H9 (cell line): ENCODE measurements around the gene PPAN. TPM values are rescaled to one million over a fixed set of nuclear protein-coding genes. Genes with fewer than 3 reads are reported as not detected.

Source experiments
- DNase-seq: peaks from one replicate; pipeline ENCODE4 v3.0.0-alpha.2; 2017
- H2AFZ ChIP-seq: one replicate; pipeline ENCODE4 v1.6.1; 2013; ENCODE audit warnings: mild to moderate bottlenecking, low read length, control low read depth, moderate library complexity
- H2AK5ac ChIP-seq: 2 replicates; pipeline ENCODE4 v1.6.1; 2013; ENCODE audit warnings: low read length, control low read depth, mixed read lengths; ENCODE audit not compliant: insufficient read length
- H2BK120ac ChIP-seq: one replicate; pipeline ENCODE4 v1.6.1; 2013; ENCODE audit warnings: low read depth, mild to moderate bottlenecking, low read length, control low read depth, inconsistent platforms; ENCODE audit not compliant: poor library complexity, severe bottlenecking
- H2BK12ac ChIP-seq: 2 replicates; pipeline ENCODE4 v1.6.1; 2013; ENCODE audit warnings: low read length, control low read depth, mixed read lengths, low read depth; ENCODE audit not compliant: insufficient read length
- H2BK15ac ChIP-seq: 2 replicates; pipeline ENCODE4 v1.6.1; 2013; ENCODE audit warnings: low read depth, low read length, control low read depth
- H2BK20ac ChIP-seq: one replicate; pipeline ENCODE4 v1.6.1; 2013; ENCODE audit warnings: low read depth, mild to moderate bottlenecking, low read length, control low read depth, inconsistent platforms; ENCODE audit not compliant: poor library complexity, severe bottlenecking
- H2BK5ac ChIP-seq: 2 replicates; pipeline ENCODE4 v1.6.1; 2013; ENCODE audit warnings: low read length, control low read depth, mixed read lengths; ENCODE audit not compliant: insufficient read length
- H3K14ac ChIP-seq: 2 replicates; pipeline ENCODE4 v1.6.1; 2013; ENCODE audit warnings: low read length, control low read depth; ENCODE audit not compliant: insufficient read depth
- H3K18ac ChIP-seq: 2 replicates; pipeline ENCODE4 v1.6.1; 2013; ENCODE audit warnings: low read depth, mild to moderate bottlenecking, mixed read lengths, low read length, control low read depth; ENCODE audit not compliant: insufficient read length
- H3K23ac ChIP-seq: 2 replicates; pipeline ENCODE4 v1.6.1; 2013; ENCODE audit warnings: low read length, control low read depth, mixed read lengths, low read depth; ENCODE audit not compliant: insufficient read length
- H3K23me2 ChIP-seq: 2 replicates; pipeline ENCODE4 v1.6.1; 2013; ENCODE audit warnings: low read depth, mild to moderate bottlenecking, mixed read lengths, low read length, control low read depth; ENCODE audit not compliant: insufficient read length, poor library complexity, severe bottlenecking
- H3K27ac ChIP-seq: 2 replicates; pipeline ENCODE4 v1.5.1; 2013; ENCODE audit warnings: low read length, control low read depth, mixed read lengths, low read depth; ENCODE audit not compliant: insufficient read length
- H3K27me3 ChIP-seq: 2 replicates; pipeline ENCODE4 v1.6.1; 2013; ENCODE audit warnings: low read length, control low read depth, inconsistent platforms; ENCODE audit not compliant: insufficient read depth
- H3K4ac ChIP-seq: 2 replicates; pipeline ENCODE4 v1.6.1; 2013; ENCODE audit warnings: low read depth, mild to moderate bottlenecking, control low read depth, inconsistent platforms, low read length, moderate library complexity
- H3K4me1 ChIP-seq: 2 replicates; pipeline ENCODE4 v1.6.1; 2013; ENCODE audit warnings: low read length, control low read depth, inconsistent platforms; ENCODE audit not compliant: insufficient read depth
- H3K4me2 ChIP-seq: 2 replicates; pipeline ENCODE4 v1.6.1; 2013; ENCODE audit warnings: low read length, control low read depth, mixed read lengths; ENCODE audit not compliant: insufficient read length, insufficient read depth
- H3K56ac ChIP-seq: 2 replicates; pipeline ENCODE4 v1.6.1; 2013; ENCODE audit warnings: low read depth, mild to moderate bottlenecking, mixed read lengths, low read length, control low read depth; ENCODE audit not compliant: insufficient read length
- H3K79me1 ChIP-seq: 2 replicates; pipeline ENCODE4 v1.6.1; 2013; ENCODE audit warnings: low read depth, mild to moderate bottlenecking, moderate library complexity, low read length, control low read depth, inconsistent platforms; ENCODE audit not compliant: insufficient read depth, poor library complexity, severe bottlenecking
- H3K79me2 ChIP-seq: 2 replicates; pipeline ENCODE4 v1.6.1; 2013; ENCODE audit warnings: low read length, control low read depth, inconsistent platforms; ENCODE audit not compliant: insufficient read depth
- H3K9ac ChIP-seq: 2 replicates; pipeline ENCODE4 v1.6.1; 2013; ENCODE audit warnings: low read length, control low read depth, mixed read lengths; ENCODE audit not compliant: insufficient read length; ENCODE audit errors: extremely low read depth
- H3K9me3 ChIP-seq: one replicate; pipeline ENCODE4 v1.6.1; 2013; ENCODE audit warnings: low read depth, low read length, inconsistent platforms; ENCODE audit not compliant: control insufficient read depth
- H3T11ph ChIP-seq: one replicate; pipeline ENCODE4 v1.6.1; 2013; ENCODE audit warnings: mild to moderate bottlenecking, low read length, control low read depth, inconsistent platforms
- H4K20me1 ChIP-seq: one replicate; pipeline ENCODE4 v1.6.1; 2013; ENCODE audit not compliant: control insufficient read depth, insufficient read length, insufficient read depth
- H4K5ac ChIP-seq: 2 replicates; pipeline ENCODE4 v1.6.1; 2013; ENCODE audit warnings: low read depth, mild to moderate bottlenecking, mixed read lengths, low read length, control low read depth; ENCODE audit not compliant: insufficient read length
- H4K8ac ChIP-seq: replicated peaks from 2 replicates; pipeline ENCODE4 v1.6.1; 2013; ENCODE audit warnings: low read length, control low read depth, mixed read lengths, low read depth; ENCODE audit not compliant: insufficient read length
- H4K91ac ChIP-seq: 2 replicates; pipeline ENCODE4 v1.6.1; 2013; ENCODE audit warnings: low read depth, mild to moderate bottlenecking, moderate library complexity, mixed read lengths, low read length, control low read depth; ENCODE audit not compliant: insufficient read length
- H3K27ac Mint-ChIP-seq, 3 experiments: 2 replicates in 2 of 3; 3 replicates in 1 of 3; pipeline ENCODE4 v1.8.0; 2020 to 2021; ENCODE audit warnings: mixed read lengths in 3 of 3, mild to moderate bottlenecking in 1 of 3, moderate library complexity in 1 of 3
- H3K27me3 Mint-ChIP-seq: 2 replicates; pipeline ENCODE4 v1.8.0; 2021; ENCODE audit warnings: low read depth, mild to moderate bottlenecking, moderate library complexity, mixed read lengths
- H3K36me3 Mint-ChIP-seq, 3 experiments: 2 replicates in 2 of 3; 3 replicates in 1 of 3; pipeline ENCODE4 v1.8.0; 2020 to 2021; ENCODE audit warnings: low read depth in 3 of 3, mixed read lengths in 3 of 3; ENCODE audit not compliant: insufficient read depth in 1 of 3
- H3K4me1 Mint-ChIP-seq, 2 experiments: 2 replicates each; pipeline ENCODE4 v1.8.0; 2020; ENCODE audit warnings: mixed read lengths in 2 of 2
- H3K4me3 Mint-ChIP-seq, 2 experiments: 2 replicates in 1 of 2; 3 replicates in 1 of 2; pipeline ENCODE4 v1.8.0; 2020 to 2021; ENCODE audit warnings: mild to moderate bottlenecking in 2 of 2, mixed read lengths in 2 of 2, moderate library complexity in 1 of 2
- H3K9me3 Mint-ChIP-seq, 2 experiments: 2 replicates in 1 of 2; 3 replicates in 1 of 2; pipeline ENCODE4 v1.8.0; 2020; ENCODE audit warnings: mild to moderate bottlenecking in 2 of 2, mixed read lengths in 2 of 2, moderate library complexity in 1 of 2
- WGBS: extraction: QIAGEN DNeasy Blood & Tissue Kit; methylation state at CpG from one replicate; pipeline ENCODE4 v1.1.7; 2013; ENCODE audit warnings: missing lambda C conversion rate, low lambda C conversion rate, mixed read lengths; ENCODE audit not compliant: insufficient read length; ENCODE audit errors: extremely low coverage; 5-methylcytosine and 5-hydroxymethylcytosine counted together
- total RNA-seq: library from RNA; stranded (reverse); gene quantifications from 2 replicates; pipeline ENCODE4 v1.2.1, GENCODE V29; 2021
- TF ChIP-seq, protein P1 (sequence below): fragments of 200-600 bp; sonication (generic); conservative IDR thresholded peaks from 3 replicates; pipeline ENCODE4 v1.8.0; 2021; ENCODE audit warnings: antibody characterized with exemption, mild to moderate bottlenecking

The PPAN gene
- total RNA-seq, 1 experiment from 2014 or later = 157 TPM

DNA sequence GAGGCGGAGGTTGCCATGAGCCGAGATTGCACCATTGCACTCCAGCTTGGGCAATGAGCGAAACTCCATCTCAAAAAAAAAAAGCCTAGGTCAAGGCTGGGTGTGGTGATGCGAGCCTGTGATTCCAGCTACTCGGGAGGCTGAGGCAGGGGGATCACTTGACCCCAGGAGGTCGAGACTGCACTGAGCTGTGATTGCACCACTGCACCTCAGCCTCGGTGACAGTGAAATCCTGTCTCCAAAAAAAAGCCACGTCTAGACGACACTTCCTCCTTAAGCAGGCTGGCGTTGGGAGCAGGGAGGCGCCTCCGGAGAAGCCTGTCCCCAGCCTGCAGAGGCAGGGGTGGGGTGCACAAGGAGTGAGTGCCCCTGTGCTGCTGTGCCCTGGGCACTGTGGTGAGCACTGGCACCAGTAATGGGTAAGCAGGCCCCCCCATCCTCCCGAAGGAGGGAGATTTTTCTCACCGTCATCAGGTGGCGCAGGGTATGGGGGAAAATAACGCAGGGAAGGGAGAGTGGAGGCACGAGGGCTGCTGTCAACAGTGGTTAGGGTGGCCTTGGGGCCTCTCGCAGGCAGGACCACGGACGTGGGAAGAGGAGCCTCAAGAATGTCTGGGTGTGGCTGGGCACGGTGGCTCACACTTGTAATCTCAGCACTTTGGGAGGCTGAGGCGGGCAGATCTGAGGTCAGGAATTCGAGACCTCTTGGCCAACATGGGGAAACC is 6.0 kb downstream of the PPAN start:
- no peak overlapping the region for H3K14ac ChIP-seq
- no peak overlapping the region for H2BK120ac ChIP-seq
- no peaks in the 10 kb centered on the region for H3K9me3 ChIP-seq
- H3T11ph ChIP-seq = no peak overlapping the region
- no peak overlapping the region for H2AFZ ChIP-seq
- H3K27me3 ChIP-seq = no peaks in the 10 kb centered on the region
- no peak overlapping the region for H2BK20ac ChIP-seq
- Mint-ChIP-seq H3K27me3 (no peaks in the 10 kb centered on the region; the same call in none of the 2 replicates), H3K27ac (peak overlapping the region in 1 of 3 experiments; percentile 46; a peak in 2 of 7 replicates), H3K36me3 (peaks cover 39 to 80% (median 64%) of the 10 kb centered on the region in 3 experiments; a peak in 6 of 7 replicates), H3K4me3 (no peak overlapping the region; a peak in 1 of 5 replicates), H3K4me1 (peaks cover 4 to 9% of the 10 kb centered on the region in 2 experiments), H3K9me3 (no peaks in the 10 kb centered on the region; a peak in 1 of 5 replicates)
- H3K79me1 ChIP-seq = no peaks in the 10 kb centered on the region
- H4K20me1 ChIP-seq = no peaks in the 10 kb centered on the region
- no peak for DNase-seq
- no peak overlapping the region for H4K8ac ChIP-seq
- H3K23me2 ChIP-seq = peaks cover under 1% of the 10 kb centered on the region
- H3K4me2 ChIP-seq = no peak overlapping the region
- H2AK5ac ChIP-seq = no peak overlapping the region
- H3K4me1 ChIP-seq = no peaks in the 10 kb centered on the region; the same call in 1 of the 2 replicates
- no peak overlapping the region for H3K27ac ChIP-seq
- peaks cover under 1% of the 10 kb centered on the region; the same call in 1 of the 2 replicates for H3K79me2 ChIP-seq
- no peak overlapping the region for H4K5ac ChIP-seq
- no peak overlapping the region for H3K18ac ChIP-seq
- H4K91ac ChIP-seq = no peak overlapping the region
- H2BK5ac ChIP-seq = no peak overlapping the region
- TF ChIP-seq, protein P1, sequence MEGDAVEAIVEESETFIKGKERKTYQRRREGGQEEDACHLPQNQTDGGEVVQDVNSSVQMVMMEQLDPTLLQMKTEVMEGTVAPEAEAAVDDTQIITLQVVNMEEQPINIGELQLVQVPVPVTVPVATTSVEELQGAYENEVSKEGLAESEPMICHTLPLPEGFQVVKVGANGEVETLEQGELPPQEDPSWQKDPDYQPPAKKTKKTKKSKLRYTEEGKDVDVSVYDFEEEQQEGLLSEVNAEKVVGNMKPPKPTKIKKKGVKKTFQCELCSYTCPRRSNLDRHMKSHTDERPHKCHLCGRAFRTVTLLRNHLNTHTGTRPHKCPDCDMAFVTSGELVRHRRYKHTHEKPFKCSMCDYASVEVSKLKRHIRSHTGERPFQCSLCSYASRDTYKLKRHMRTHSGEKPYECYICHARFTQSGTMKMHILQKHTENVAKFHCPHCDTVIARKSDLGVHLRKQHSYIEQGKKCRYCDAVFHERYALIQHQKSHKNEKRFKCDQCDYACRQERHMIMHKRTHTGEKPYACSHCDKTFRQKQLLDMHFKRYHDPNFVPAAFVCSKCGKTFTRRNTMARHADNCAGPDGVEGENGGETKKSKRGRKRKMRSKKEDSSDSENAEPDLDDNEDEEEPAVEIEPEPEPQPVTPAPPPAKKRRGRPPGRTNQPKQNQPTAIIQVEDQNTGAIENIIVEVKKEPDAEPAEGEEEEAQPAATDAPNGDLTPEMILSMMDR = no peak
- no peak overlapping the region for H3K4ac ChIP-seq
- H3K56ac ChIP-seq = no peak overlapping the region
- no peak overlapping the region for H2BK12ac ChIP-seq
- H2BK15ac ChIP-seq = no peak overlapping the region
- no CpG with 5 or more reads among the region's 23 CpGs for WGBS
- H3K23ac ChIP-seq = no peak overlapping the region
- H3K9ac ChIP-seq = no peak overlapping the region
